Right atrium auricular region (tissue), 2 donors: ENCODE results near the gene HEATR5B. TPM values are rescaled to one million over a fixed set of nuclear protein-coding genes. Genes with fewer than 3 reads are reported as not detected.
A peak's percentile ranks its signal among the peaks of the same experiment; 100 is the strongest.
"Not testable (repeated sequence)": the region's sequence is repeated elsewhere in the genome, so short reads cannot be mapped to it uniquely, and the experiment has no call there.

Experiments used
- DNase-seq: peaks from one replicate; pipeline ENCODE4 v3.0.0-alpha.2; 2019; ENCODE audit warnings: low spot score
- H3K27ac ChIP-seq, 2 donors: fragments of 200-600 bp; sonication (generic); 1 replicate in 1 of 2; 2 replicates in 1 of 2; pipeline ENCODE4 v1.5.1; 2016 to 2019
- H3K27me3 ChIP-seq, 2 donors: fragments of 200-600 bp; sonication (generic); one replicate each; pipeline versions ENCODE4 v1.5.1 to v1.6.0; 2017 to 2019
- H3K36me3 ChIP-seq: fragments of 200-600 bp; sonication (generic); one replicate; pipeline ENCODE4 v1.5.1; 2016
- H3K4me1 ChIP-seq, 2 donors: fragments of 200-600 bp; sonication (generic); one replicate each; pipeline versions ENCODE4 v1.5.1 to v1.6.0; 2017 to 2019
- H3K4me3 ChIP-seq, 2 donors: fragments of 200-600 bp; sonication (generic); 1 replicate in 1 of 2; 2 replicates in 1 of 2; pipeline ENCODE4 v1.5.1; 2017 to 2019; ENCODE audit warnings: mild to moderate bottlenecking in 1 of 2, moderate library complexity in 1 of 2
- H3K9me3 ChIP-seq, 2 donors: fragments of 200-600 bp; sonication (generic); one replicate each; pipeline ENCODE4 v1.5.1; 2019
- CTCF ChIP-seq, 2 donors: fragments of 200-600 bp; sonication (generic); IDR thresholded peaks; one replicate each; pipeline ENCODE4 v1.5.1; 2019; ENCODE audit warnings: antibody characterized with exemption in 2 of 2
- total RNA-seq, 2 donors: library from RNA; depleted of rRNA; stranded (reverse); fragments of >200 nt; gene quantifications; one replicate each; pipeline ENCODE4 v1.1.0, GENCODE V29; 2016

The HEATR5B gene
- total RNA-seq, 2 donors from 2014 or later = 16.4 to 17.6 TPM

- Histone ChIP-seq H3K9me3 (no peaks in the 10 kb centered on the region), H3K27ac (peak overlapping the region in 1 of 2 donors; percentile 52), H3K36me3 (no peaks in the 10 kb centered on the region), H3K27me3 (no peaks in the 10 kb centered on the region), H3K4me1 (peaks cover 0 to 25% of the 10 kb centered on the region in 2 donors), H3K4me3 (no peak overlapping the region)
- no peak for DNase-seq
- TF ChIP-seq CTCF (IDR thresholded peaks at IDR 0.05) = no peak
Measured at GRCh38 chr2:36951574-36951973, 132.6 kb downstream of the HEATR5B start.

DNA sequence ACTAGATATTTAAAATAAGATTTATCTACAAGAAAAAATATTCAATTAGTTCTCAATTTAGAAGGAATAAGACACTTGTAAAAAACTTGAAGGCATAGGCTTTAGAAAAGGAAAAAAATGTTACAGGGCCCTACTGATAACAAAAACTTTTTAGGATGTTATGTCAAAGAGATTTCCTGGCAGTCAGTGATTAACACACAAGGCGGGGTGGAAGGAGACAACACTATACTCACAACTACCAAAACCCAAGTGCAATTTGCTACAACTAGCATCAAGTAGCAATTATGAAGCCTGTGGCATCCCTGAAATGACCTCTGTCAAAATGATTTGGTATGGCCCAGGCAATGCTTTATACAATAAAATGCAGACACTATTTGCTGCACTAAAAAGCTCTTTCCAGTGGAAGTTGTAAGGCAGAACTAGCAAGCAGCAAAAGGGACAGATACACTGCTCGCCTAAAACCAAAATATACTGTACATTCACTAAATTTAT, 133.1 kb downstream of the HEATR5B start:
- no peaks in the 10 kb centered on the region for H3K36me3 ChIP-seq
- peaks cover 0 to 25% of the 10 kb centered on the region in 2 donors for H3K4me1 ChIP-seq
- no peak for TF ChIP-seq CTCF (IDR thresholded peaks at IDR 0.05)
- no peak overlapping the region for H3K4me3 ChIP-seq
- H3K9me3 ChIP-seq = no peaks in the 10 kb centered on the region
- no peak for DNase-seq
- H3K27me3 ChIP-seq = no peaks in the 10 kb centered on the region
- peak overlapping the region in 1 of 2 donors; percentile 52 for H3K27ac ChIP-seq

- Histone ChIP-seq H3K36me3 (no peaks in the 10 kb centered on the region), H3K27ac (no peak overlapping the region), H3K9me3 (no peaks in the 10 kb centered on the region), H3K4me1 (peaks cover 0 to 25% of the 10 kb centered on the region in 2 donors), H3K4me3 (no peak overlapping the region), H3K27me3 (no peaks in the 10 kb centered on the region)
- no peak for DNase-seq
- no peak for TF ChIP-seq CTCF (IDR thresholded peaks at IDR 0.05)
Measured at GRCh38 chr2:36949845-36950244, 134.3 kb downstream of the HEATR5B start.

- H3K27me3 ChIP-seq, H3K9me3 ChIP-seq, H3K36me3 ChIP-seq, H3K27ac ChIP-seq, H3K4me3 ChIP-seq, DNase-seq: not testable (repeated sequence)
- H3K4me1 ChIP-seq = peaks cover 0 to 12% of the 10 kb centered on the region in 2 donors
Measured at GRCh38 chr2:36945240-36945639, 138.9 kb downstream of the HEATR5B start.

DNA sequence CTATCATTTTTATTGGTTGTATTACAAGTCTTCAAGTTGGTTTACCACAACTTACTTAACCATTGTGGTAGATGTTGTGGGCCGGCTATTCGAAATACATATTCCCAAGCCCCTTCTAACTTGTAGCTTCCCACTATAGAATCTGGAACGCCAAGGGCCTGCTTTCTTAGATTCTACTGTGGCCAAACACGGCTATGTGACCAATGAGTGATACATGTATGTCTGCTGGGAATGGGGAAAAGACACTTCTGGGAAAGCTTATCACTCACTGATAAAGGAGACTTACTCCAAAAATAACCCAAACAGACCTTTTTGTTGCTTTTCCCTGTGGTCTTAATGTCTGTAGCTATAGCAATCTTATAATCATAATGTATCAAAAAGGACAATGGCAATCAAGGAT, 142.3 kb downstream of the HEATR5B start:
- Histone ChIP-seq H3K9me3 (no peaks in the 10 kb centered on the region), H3K4me1 (peaks cover 0 to 12% of the 10 kb centered on the region in 2 donors), H3K4me3 (no peak overlapping the region), H3K36me3 (no peaks in the 10 kb centered on the region), H3K27ac (peak overlapping the region; percentile 11 to 64), H3K27me3 (no peaks in the 10 kb centered on the region)
- no peak for DNase-seq
- no peak for TF ChIP-seq CTCF (IDR thresholded peaks at IDR 0.05)

DNA sequence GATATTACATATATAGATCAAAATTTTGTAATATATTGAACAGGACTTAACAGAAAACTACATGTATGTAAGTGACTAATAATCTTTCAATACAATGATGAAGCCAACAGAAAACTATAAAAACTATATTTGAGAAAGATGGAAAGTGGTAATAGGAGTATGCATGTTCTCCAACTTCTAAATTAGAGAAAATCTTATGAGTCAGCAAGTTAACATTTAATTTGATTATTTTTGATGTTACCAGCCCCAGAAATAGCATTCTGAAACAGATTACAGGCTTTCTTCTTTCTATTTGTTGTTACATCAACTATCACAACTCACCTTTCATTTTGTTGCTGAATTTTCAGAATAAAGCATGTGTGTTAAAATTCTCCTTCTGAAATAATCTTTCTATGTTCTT, 147.6 kb downstream of the HEATR5B start:
- H3K36me3 ChIP-seq, H3K27ac ChIP-seq, H3K4me3 ChIP-seq, H3K4me1 ChIP-seq, DNase-seq, H3K27me3 ChIP-seq, H3K9me3 ChIP-seq: not testable (repeated sequence)

- H3K4me1 ChIP-seq = peaks cover 0 to 11% of the 10 kb centered on the region in 2 donors
- H3K27ac ChIP-seq, DNase-seq, H3K27me3 ChIP-seq, H3K4me3 ChIP-seq, H3K9me3 ChIP-seq, H3K36me3 ChIP-seq: not testable (repeated sequence)
Measured at GRCh38 chr2:36931688-36932087, 152.5 kb downstream of the HEATR5B start.

Other genes starting within 250 kb of the HEATR5B start
- gene STRN, start 117.8 kb downstream of the HEATR5B start, total RNA-seq = 10 to 100 TPM; 29.2 to 34.5 TPM
- gene GPATCH11, start 146 bp upstream of the HEATR5B start, total RNA-seq = 1 to 10 TPM; 3.8 to 6.0 TPM
- 10 to 100 TPM; 12.5 to 13.4 TPM for gene EIF2AK2, start 72.6 kb upstream of the HEATR5B start, total RNA-seq
- gene SULT6B1, start 104.3 kb upstream of the HEATR5B start, total RNA-seq = not detected
- gene CEBPZOS, start 112.1 kb upstream of the HEATR5B start, total RNA-seq = 10 to 100 TPM; 21.1 to 37.9 TPM
- 10 to 100 TPM; 23.5 to 27.5 TPM for gene CEBPZ, start 147.2 kb upstream of the HEATR5B start, total RNA-seq
- gene NDUFAF7, start 147.3 kb upstream of the HEATR5B start, total RNA-seq = 10 to 100 TPM; 10.1 to 16.2 TPM
- 10 to 100 TPM; 13.0 to 20.6 TPM for gene PRKD3, start 240.5 kb upstream of the HEATR5B start, total RNA-seq